Renal pelvis (tissue), 4 donors: ENCODE results near the gene NUP188. TPM values are rescaled to one million over a fixed set of nuclear protein-coding genes. Genes with fewer than 3 reads are reported as not detected.

Experiments used
- DNase-seq: peaks from one replicate; pipeline ENCODE4 v3.0.0-alpha.2; 2013
- polyA plus RNA-seq, 3 donors: library from polyadenylated mRNA; unstranded; fragments of 120-200 nt; gene quantifications; one replicate each; pipeline ENCODE4 v1.2.1, GENCODE V29; 2013; ENCODE audit not compliant: insufficient read length in 3 of 3

Gene NUP188
- polyA plus RNA-seq, 3 donors = 43.7 to 61.3 (median 60.5) TPM

DNA sequence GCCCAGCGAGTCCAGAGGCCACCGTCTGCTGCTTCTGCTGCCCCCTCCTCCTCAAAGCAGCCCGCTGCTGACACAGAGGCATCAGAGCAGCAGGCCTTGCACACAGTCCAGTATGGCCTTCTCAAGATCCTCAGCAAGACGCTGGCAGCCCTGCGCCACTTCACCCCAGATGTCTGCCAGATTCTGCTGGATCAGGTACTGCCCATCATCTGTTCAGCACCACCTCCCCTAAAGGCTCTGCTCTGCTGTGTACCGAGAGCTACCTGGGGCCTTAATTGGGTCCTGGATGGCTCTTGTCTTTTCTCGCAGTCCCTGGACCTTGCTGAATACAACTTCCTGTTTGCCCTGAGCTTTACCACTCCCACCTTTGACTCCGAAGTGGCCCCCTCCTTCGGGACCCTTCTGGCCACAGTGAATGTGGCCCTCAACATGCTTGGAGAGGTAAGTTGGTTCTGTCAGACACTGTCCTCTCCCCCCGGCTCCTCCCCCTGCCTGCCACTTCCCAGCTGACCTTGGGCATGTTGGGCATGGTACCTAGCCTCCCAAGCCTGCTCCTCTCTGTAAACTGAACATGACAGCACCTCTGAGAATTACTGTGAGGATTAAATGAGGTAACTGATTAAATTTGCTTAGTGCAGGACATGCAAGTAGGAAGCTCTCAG is 58.0 kb downstream of the NUP188 start:
- DNase-seq = no peak

DNA sequence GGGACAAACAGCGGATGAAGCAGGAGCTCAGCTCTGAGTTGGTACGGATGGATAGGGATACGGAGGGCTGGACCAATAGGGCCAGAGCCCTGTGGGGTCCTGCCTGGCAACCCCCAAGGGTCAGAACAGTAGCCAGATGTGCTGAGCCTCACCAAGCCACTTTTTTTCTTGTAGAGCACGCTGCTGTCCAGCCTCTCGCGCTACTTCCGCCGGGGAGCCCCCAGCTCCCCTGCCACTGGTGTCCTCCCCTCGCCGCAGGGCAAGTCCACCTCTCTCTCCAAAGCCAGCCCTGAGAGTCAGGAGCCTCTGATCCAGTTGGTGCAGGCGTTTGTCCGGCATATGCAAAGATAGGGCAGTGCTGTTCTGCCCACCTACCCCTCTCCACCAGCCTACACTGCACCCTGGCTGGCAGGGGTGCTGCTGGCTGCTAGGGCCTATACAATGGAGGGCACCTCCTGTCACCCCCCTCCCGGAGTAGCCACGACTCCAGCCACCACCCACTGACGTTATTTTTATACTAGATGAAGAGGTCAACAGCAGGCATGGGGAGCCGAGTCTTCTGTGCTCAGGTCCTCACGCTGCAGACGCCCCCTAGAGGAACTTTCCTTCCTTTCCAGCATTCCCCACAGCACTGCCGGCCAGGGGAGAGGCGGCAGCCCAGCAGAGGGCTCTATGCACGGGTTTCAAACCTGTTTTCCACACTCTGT is 59.0 kb downstream of the NUP188 start:
- DNase-seq = peak; percentile 52

DNA sequence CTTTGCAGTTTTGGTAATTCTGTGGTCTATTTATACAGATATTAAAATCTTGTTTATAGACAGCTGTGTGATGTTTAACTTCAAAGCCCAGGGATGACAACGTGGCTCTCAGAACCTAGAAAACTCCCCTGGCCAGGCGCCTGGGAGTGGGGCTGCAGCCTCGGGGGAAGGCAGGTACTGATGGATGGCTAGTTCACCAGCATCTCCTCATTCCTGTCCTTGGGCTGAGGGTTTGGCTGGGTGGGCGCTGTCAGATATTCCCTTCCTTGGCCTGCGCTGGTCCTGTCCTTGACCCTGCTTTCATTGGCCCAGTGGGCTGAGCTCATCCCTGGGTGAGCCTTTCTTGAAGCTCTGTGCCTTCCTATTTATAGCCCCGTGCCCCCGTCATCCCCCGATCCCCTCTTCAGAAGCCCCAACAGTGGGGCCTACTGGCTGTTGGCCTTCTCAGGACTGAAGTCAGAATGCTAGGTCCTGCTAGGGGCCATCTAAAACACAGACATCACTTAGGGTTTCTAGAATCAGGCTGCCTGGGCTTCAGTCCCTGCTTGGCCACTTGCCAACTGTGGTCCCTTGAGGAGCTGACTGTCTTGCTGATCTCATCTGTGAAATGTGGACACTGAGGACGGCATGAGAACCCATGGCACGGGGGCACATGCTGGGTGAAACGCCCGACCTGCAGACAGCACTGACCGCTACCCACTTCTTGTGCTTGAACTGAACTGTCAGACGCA is 59.7 kb downstream of the NUP188 start:
- DNase-seq = no peak

- no peak for DNase-seq
Measured at GRCh38 chr9:129007766-129008468, 60.4 kb downstream of the NUP188 start.

- no peak for DNase-seq
Measured at GRCh38 chr9:129008469-129008965, 61.0 kb downstream of the NUP188 start.

GRCh38 chr9:129008986-129009583 is 61.6 kb downstream of the NUP188 start:
- DNase-seq = no peak

DNA sequence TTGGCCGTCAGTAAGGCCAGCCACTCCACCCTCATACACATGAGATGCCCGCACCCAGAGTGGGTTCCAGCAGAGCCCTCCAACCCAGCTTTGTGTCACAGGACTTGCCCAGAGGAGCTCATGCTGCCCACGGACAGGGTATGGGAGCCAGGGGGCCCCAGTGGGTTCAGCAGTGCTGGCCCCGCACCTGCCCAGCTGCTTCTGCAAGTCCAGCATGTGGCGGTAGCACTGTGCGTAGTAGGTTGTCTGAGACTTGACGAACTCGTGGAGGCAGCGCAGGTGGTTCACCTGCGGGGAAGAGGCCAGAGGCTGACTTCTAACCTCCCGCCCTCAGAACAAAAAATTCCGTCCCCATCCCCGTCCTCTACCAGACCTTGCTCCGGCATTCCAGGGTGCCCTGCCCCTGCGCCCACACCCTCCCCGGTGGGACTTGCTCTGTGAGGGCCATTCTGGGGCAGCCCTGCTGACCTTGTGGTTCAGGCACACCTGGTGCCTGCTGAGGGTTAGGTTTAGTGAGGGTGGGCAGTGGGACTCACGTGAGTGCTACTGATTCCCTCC is 62.2 kb downstream of the NUP188 start:
- DNase-seq = no peak

DNA sequence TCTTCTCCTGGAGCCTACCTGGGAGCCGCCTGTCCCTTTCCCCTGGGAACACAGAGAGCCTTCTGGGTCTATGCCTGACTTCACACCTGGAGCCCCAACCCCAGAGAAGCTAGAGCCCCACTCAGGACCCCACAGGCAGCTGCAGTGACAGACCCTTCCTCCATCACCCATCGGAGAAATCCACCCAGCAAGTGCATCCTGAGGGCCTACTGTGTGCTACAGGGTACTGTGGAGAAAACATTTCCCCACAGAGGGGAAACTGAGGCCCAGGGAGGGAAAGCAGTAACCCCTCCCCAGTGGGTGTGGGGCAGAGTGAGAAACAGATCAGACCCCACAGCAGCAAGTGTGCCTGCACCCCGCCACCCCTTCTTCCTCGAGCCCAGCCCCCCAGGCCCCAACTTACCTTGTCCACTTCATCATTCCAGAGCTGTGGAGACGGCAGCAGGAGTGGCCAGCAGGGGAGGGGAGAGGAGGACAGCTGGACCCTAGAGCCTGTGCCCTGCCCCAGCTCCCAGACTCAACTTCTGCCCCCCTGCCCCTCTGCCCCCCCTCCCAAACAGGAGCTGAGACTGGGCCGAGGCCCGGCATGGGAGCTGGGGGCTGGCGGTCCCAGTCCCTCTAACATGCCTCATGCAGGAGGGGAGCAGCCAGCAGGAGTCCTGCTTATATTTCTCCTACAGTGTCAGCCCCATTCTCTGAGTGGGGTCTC is 62.9 kb downstream of the NUP188 start:
- no peak for DNase-seq

DNA sequence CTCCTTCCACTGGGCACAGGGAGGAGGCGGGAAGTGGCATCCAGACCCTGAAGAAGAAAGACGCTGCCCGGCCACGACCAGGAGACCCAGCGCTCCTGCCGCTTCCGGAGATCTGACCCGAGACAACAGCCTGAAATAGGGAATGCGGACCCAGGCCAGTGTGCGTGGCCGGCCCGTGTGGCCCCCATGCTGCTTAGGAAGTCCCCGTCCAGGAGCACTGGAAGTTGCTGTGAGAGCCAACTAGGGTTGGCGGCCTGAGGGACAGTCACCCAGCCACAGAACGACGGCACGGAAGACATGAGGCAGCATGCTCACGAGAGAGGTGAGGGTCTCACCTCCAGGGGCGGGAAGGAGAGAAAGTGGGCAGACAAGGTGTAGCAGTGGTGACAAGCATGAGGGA is 63.7 kb downstream of the NUP188 start:
- no peak for DNase-seq

- no peak for DNase-seq
Measured at GRCh38 chr9:129011761-129012181, 64.3 kb downstream of the NUP188 start.

DNA sequence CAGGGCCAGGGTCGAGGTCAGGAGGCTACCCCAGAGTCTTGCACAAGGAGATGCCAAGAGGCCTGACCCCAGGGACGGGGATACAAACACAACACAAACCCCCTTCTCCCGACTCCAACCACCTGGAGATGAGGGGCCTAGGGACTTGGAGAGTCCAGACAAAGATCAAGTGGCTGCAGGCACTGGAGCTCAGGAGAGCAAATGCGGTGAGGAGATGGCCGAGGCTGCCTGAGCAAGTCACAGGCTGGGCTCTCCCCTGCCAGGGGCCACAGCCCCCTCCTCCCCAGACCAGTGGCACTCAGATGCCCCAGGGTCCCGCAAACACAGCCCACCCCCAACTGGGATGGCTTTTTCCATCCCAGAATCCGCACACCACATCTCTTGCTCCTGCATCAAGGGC is 64.8 kb downstream of the NUP188 start:
- DNase-seq = no peak

DNA sequence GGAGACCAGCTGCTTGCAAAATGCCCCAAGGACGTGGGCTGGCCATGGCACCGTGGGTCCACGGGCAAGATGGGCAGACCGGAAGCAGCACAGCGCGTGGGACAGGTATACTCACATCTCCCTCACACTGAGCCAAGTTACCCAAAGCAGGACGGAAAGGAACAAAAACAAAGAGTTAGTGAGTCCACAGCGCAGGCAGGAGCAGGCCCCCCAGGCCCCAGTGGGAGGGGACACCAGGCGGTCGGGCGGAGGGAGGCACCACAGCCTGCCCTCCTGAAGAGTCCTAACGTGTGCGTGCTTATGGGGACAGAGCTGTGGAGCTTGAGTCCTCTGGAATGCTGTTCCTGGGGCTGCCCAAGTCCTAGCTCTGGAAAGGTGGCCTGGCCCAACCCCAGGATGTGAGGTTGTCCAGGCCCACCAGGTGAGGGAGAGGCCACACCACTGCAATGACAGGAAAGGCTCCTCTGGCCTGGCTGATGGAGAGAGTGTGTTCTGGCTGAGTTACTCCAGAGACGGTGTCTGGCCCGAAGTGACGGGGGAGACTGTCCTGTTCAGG is 65.5 kb downstream of the NUP188 start:
- DNase-seq = no peak

GRCh38 chr9:129013674-129014073 is 66.2 kb downstream of the NUP188 start:
- DNase-seq = no peak

DNA sequence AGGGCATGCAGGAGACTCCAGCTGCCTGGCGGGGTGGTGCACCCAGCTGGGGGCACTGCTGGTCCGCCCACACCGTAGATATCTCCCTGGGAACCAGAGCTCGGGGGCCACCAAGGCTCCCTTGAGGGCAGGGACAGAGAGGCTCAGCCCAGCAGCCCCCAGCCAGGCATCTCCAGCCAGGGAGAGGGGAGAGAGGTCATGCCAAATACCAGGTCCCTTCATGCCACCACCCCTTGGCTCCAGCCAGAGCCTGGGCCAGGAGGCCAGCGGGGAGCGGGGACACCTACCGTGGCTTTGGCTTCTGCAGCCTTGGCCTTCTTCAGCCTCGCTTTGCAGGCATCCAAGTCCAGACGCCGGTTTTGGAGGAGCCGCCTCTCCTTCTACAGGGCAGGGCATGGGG is 66.6 kb downstream of the NUP188 start:
- no peak for DNase-seq

- DNase-seq = no peak
Measured at GRCh38 chr9:129014608-129015007, 67.1 kb downstream of the NUP188 start.

DNA sequence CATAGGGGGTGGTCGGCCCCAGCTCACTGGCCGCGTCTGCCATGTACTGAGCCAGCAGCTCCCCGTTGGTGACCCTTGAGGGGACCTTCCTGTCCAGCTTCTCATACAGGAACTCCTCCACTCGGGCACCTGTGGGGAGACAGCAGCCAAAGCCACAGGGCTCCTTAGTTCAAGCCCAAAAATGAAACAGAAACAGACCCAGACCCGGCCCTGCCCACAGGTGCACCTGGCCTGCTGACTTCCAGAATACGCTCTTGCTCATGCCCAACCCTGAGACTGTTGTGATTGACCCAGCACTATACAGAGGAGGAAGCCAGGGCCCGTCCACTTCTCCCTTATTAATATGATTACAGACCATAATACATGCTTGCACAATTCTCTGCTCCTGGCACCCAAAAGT is 73.6 kb downstream of the NUP188 start:
- no peak for DNase-seq

DNA sequence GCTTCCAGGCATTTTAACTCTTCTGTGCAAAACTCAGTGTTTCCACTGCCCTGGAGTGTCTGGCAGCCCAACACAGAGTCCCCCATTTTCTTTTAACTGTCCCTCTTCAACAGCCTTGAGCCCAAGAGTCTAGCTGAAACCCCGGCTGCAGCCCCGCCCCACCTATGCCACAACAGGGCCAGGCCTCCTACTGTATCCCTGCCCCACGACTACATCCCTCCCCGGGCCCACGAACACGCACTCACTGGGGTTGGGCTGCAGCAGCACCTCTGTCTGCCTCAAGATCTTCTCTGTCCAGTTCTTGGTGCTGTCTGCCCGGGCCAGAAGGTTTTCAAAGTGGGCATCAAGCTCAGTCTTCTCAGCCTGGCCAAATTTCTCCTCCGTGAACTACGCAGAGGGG is 74.5 kb downstream of the NUP188 start:
- no peak for DNase-seq

GRCh38 chr9:129023036-129023907 is 75.8 kb downstream of the NUP188 start:
- peak; percentile 52 for DNase-seq

DNA sequence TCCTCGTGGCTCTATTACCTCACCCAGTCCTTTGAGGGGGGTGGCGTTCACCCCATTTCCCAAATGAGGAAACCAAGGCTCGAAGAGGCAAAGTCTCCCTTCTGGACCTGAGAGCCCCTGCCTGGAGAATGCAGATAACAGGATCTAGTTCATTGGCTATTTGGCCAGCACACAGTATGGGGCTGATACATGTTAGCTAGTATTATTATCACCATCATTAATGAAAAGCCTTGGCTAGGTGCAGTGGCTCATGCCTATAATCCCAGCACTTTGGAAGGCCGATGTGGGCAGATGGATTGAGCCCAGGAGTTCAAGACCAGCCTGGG is 76.4 kb downstream of the NUP188 start:
- DNase-seq = no peak
